PC-9 (cell line): ENCODE measurements around the gene CACNA1A. TPM values are rescaled to one million over a fixed set of nuclear protein-coding genes. Genes with fewer than 3 reads are reported as not detected.

ENCODE experiments used
- BruUV-seq: library from RNA; stranded (reverse); fragments of 400-500 nt; replicated peaks from 2 replicates; lab custom pipeline; 2021; lab: Mats Ljungman, UMichigan
- CTCF ChIA-PET: fragments of 300-600 bp; sonication (Branson Sonifier 250); formaldehyde crosslinking; loops from one replicate; lab custom pipeline; 2022; ENCODE audit warnings: antibody characterized with exemption; lab: Charles Lee
- POLR2A ChIA-PET: fragments of 300-600 bp; sonication (Branson Sonifier 250); formaldehyde crosslinking; loops from one replicate; lab custom pipeline; 2022; ENCODE audit warnings: antibody characterized with exemption; ENCODE audit not compliant: unreplicated experiment; lab: Charles Lee
- DNase-seq, 2 experiments: peaks; one replicate each; pipeline versions ENCODE4 v3.0.0 to v3.0.0-alpha.2; 2015 to 2022; ENCODE audit warnings: mixed read lengths in 1 of 2
- H2AFZ ChIP-seq: fragments of 200-600 bp; sonication (generic); 2 replicates; pipeline ENCODE4 v1.8.1; 2017; ENCODE audit warnings: antibody characterized with exemption
- H3F3A ChIP-seq: fragments of 200-600 bp; sonication (generic); 2 replicates; pipeline ENCODE4 v1.8.1; 2017; ENCODE audit warnings: antibody characterized with exemption, mild to moderate bottlenecking, low read depth; ENCODE audit not compliant: insufficient read depth
- H3K27ac ChIP-seq: fragments of 200-600 bp; sonication (generic); 2 replicates; pipeline ENCODE4 v1.6.1; 2016; ENCODE audit warnings: mixed run types
- H3K27me3 ChIP-seq: fragments of 200-600 bp; sonication (generic); 2 replicates; pipeline ENCODE4 v1.6.1; 2016; ENCODE audit warnings: low read depth, mixed run types; ENCODE audit not compliant: insufficient read depth
- H3K36me3 ChIP-seq: fragments of 200-600 bp; sonication (generic); 2 replicates; pipeline ENCODE4 v1.6.1; 2016; ENCODE audit warnings: low read depth, mixed run types
- H3K4me1 ChIP-seq: fragments of 200-600 bp; sonication (generic); replicated peaks from 2 replicates; pipeline ENCODE4 v1.6.1; 2016; ENCODE audit warnings: mixed run types; ENCODE audit not compliant: insufficient read depth
- H3K4me2 ChIP-seq: fragments of 200-600 bp; sonication (generic); 2 replicates; pipeline ENCODE4 v1.6.1; 2017; ENCODE audit warnings: mixed run types
- H3K4me3 ChIP-seq: fragments of 200-600 bp; sonication (generic); 2 replicates; pipeline ENCODE4 v1.6.1; 2016; ENCODE audit warnings: mixed run types
- H3K79me2 ChIP-seq: fragments of 200-600 bp; sonication (generic); 2 replicates; pipeline ENCODE4 v1.6.1; 2017; ENCODE audit warnings: low read depth, mixed run types
- H3K9me2 ChIP-seq: fragments of 200-600 bp; sonication (generic); 2 replicates; pipeline ENCODE4 v1.8.1; 2017; ENCODE audit warnings: mild to moderate bottlenecking; ENCODE audit not compliant: insufficient read depth
- H3K9me3 ChIP-seq: fragments of 200-600 bp; sonication (generic); 2 replicates; pipeline ENCODE4 v1.8.1; 2016; ENCODE audit warnings: low read depth; ENCODE audit not compliant: insufficient read depth
- H4K20me1 ChIP-seq: fragments of 200-600 bp; sonication (generic); 2 replicates; pipeline ENCODE4 v1.8.1; 2017; ENCODE audit not compliant: insufficient read depth
- EZH2 ChIP-seq: fragments of 200-600 bp; sonication (generic); IDR thresholded peaks from 2 replicates; pipeline ENCODE4 v1.8.0; 2017; ENCODE audit warnings: antibody characterized with exemption, low read depth
- intact Hi-C: fragments of 100-400 bp; cut with micrococcal nuclease; formaldehyde crosslinking; loops from one replicate; pipeline ENCODE4 v1.10.0; 2022; ENCODE audit not compliant: unreplicated experiment
- total RNA-seq: library from RNA; stranded (reverse); gene quantifications from 2 replicates; pipeline ENCODE4 v1.2.3, GENCODE V29; 2021
- TF ChIP-seq, protein P1 (sequence below): fragments of 200-600 bp; sonication (generic); conservative IDR thresholded peaks from 2 replicates; pipeline ENCODE4 v1.6.1; 2017; ENCODE audit warnings: mixed run types, antibody characterized with exemption, mild to moderate bottlenecking, moderate library complexity

CACNA1A gene
- total RNA-seq, 1 experiment from 2014 or later = 0.35 TPM

DNA sequence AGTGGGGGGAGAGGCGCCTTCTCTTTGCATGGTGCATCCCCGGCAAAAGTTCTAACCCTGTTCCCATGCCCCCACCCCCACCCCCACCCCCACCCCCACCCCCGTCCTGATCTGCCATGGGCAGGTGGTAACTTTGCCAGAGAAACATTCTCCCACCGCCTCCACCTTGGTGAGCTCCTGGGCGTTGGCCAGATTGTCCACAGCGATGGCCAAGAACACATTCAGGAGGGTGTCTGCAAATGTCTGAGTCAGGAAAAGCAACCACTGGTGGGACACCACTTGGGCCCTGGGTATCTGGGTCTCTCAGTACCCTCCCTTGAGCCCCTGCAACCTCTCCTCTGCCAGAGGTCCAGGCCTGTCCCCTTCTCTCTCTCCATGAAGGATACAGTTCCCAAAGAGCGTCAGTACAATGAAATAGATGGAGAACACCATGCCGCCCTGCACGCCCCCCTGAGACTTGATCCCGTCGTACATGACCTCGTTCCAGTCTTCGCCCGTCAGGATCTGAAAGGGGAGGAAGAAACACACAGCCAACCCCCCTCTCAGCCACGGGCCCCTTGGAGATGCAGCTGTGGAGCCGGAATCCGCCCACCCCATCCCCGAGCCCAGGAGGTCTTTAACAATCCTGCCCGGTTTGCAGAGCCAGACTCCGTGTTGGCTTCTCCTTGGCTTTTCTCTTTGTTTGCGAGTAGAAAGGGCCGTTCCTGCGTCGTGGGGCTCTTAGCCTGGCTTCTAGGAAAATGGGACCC is 202.7 kb downstream of the CACNA1A start:
- ChIA-PET CTCF (no interaction called here), POLR2A (no interaction called here)
- no peaks in the 10 kb centered on the region for H3K9me3 ChIP-seq
- TF ChIP-seq, protein P1, sequence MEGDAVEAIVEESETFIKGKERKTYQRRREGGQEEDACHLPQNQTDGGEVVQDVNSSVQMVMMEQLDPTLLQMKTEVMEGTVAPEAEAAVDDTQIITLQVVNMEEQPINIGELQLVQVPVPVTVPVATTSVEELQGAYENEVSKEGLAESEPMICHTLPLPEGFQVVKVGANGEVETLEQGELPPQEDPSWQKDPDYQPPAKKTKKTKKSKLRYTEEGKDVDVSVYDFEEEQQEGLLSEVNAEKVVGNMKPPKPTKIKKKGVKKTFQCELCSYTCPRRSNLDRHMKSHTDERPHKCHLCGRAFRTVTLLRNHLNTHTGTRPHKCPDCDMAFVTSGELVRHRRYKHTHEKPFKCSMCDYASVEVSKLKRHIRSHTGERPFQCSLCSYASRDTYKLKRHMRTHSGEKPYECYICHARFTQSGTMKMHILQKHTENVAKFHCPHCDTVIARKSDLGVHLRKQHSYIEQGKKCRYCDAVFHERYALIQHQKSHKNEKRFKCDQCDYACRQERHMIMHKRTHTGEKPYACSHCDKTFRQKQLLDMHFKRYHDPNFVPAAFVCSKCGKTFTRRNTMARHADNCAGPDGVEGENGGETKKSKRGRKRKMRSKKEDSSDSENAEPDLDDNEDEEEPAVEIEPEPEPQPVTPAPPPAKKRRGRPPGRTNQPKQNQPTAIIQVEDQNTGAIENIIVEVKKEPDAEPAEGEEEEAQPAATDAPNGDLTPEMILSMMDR = no peak
- TF ChIP-seq EZH2 = no peak
- no peaks in the 10 kb centered on the region for H3F3A ChIP-seq
- H3K4me1 ChIP-seq = no peaks in the 10 kb centered on the region
- H3K4me3 ChIP-seq = no peak overlapping the region
- H3K9me2 ChIP-seq = no peaks in the 10 kb centered on the region
- H4K20me1 ChIP-seq = no peaks in the 10 kb centered on the region
- H3K27me3 ChIP-seq = peaks cover 89% of the 10 kb centered on the region
- no peaks in the 10 kb centered on the region for H3K36me3 ChIP-seq
- no peak overlapping the region for H2AFZ ChIP-seq
- intact Hi-C loops = no loop called here
- no peak for DNase-seq
- H3K4me2 ChIP-seq = no peak overlapping the region
- BruUV-seq = no TSS peak
- no peaks in the 10 kb centered on the region for H3K79me2 ChIP-seq
- no peak overlapping the region for H3K27ac ChIP-seq

DNA sequence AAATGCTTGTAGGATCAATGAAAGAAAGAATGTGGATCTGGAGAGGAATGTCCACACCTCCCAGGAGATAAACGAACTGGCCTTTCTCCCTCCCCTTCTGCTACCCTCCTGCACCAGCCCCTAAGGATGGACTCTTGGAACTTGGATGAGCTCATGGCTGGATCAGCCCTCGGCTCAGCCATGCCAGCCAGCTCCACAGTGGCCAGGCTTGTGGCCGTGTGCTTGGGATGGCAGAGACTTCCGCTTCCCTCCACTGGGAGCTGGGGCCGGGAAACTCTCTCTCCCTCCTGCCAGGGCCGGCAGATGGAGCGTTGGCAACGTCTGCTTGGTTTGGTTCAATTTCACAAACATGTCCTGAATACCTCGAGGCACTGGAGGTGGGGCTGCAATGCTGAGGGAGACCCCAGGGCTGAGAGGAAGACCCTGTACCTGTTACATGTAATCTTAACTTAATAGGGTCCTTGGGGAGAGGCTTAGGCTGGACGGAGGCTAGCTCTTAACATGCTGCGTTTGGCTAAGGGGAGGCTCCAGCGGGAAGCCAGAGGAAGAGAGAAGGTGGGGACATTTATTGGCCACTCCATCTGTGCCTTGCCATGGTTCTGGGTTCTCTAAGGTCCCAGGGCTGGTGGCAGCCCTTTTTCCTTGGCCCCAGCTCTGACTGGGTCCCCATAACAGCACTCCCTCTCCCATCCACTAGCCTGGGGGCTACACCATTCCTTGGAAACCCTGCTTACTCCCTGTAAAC is 203.6 kb downstream of the CACNA1A start:
- Histone ChIP-seq H3F3A (no peaks in the 10 kb centered on the region), H4K20me1 (no peaks in the 10 kb centered on the region), H3K27me3 (peaks cover 80% of the 10 kb centered on the region), H2AFZ (no peak overlapping the region), H3K36me3 (no peaks in the 10 kb centered on the region), H3K4me3 (no peak overlapping the region), H3K27ac (no peak overlapping the region), H3K79me2 (no peaks in the 10 kb centered on the region), H3K4me2 (no peak overlapping the region), H3K9me3 (no peaks in the 10 kb centered on the region), H3K9me2 (no peaks in the 10 kb centered on the region), H3K4me1 (no peaks in the 10 kb centered on the region)
- ChIA-PET CTCF (no interaction called here), POLR2A (no interaction called here)
- TF ChIP-seq, protein P1 = no peak
- TF ChIP-seq EZH2 = 0 out of 2 replicates have a peak, but pooled peaks have one; percentile 41
- intact Hi-C loops = no loop called here
- no TSS peak for BruUV-seq
- DNase-seq = no peak

DNA sequence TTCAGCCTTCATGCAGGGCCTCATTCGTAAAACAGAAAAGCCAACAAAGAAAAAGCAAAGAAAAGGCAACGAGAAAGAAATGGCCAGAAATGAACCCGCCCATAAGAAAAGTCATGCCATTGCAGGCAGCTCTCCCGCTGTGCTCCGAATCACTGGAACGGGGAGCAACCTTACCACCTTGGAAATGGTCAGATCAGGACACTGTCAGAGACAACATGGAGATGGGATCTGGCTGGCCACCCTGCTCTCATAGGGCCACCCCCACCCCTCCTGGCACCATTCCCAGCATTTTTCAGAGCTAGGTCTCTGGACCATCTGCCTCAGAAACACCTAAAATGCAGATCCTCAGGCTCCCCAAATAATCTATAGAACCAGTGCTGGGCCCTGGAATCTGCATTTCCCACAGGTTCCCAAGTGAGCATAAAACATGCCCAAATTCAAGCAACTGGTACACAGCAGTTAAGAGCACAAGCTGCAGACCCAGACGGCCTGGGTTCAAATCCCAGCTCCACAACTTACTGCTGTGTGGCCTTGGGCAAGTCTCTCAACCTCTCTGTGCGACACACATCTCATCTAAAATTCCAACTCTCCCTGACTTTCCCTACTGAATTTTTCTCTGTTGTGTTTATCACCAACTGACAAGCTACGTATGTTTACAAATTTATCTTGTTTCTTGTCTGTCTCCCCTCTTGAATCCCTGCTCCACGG is 204.5 kb downstream of the CACNA1A start:
- Histone ChIP-seq H3K9me2 (no peaks in the 10 kb centered on the region), H3K36me3 (no peaks in the 10 kb centered on the region), H3K4me3 (no peak overlapping the region), H2AFZ (no peak overlapping the region), H3K79me2 (no peaks in the 10 kb centered on the region), H3K4me1 (no peaks in the 10 kb centered on the region), H3F3A (no peaks in the 10 kb centered on the region), H3K9me3 (no peaks in the 10 kb centered on the region), H4K20me1 (no peaks in the 10 kb centered on the region), H3K4me2 (no peak overlapping the region), H3K27me3 (peaks cover 78% of the 10 kb centered on the region), H3K27ac (no peak overlapping the region)
- no TSS peak for BruUV-seq
- POLR2A ChIA-PET = no interaction called here
- CTCF ChIA-PET = no interaction called here
- intact Hi-C loops = no loop called here
- no peak for TF ChIP-seq EZH2
- TF ChIP-seq, protein P1 = no peak
- DNase-seq = no peak
